HG03521 (cell line): ENCODE data around the gene ICE2.

Source experiments
- ATAC-seq: cut with Tn5 transposase; IDR thresholded peaks from one replicate; pipeline ENCODE4 v1.9.1; 2021; ENCODE audit warnings: mild to moderate bottlenecking, moderate library complexity; ENCODE audit not compliant: unreplicated experiment

Gene ICE2

DNA sequence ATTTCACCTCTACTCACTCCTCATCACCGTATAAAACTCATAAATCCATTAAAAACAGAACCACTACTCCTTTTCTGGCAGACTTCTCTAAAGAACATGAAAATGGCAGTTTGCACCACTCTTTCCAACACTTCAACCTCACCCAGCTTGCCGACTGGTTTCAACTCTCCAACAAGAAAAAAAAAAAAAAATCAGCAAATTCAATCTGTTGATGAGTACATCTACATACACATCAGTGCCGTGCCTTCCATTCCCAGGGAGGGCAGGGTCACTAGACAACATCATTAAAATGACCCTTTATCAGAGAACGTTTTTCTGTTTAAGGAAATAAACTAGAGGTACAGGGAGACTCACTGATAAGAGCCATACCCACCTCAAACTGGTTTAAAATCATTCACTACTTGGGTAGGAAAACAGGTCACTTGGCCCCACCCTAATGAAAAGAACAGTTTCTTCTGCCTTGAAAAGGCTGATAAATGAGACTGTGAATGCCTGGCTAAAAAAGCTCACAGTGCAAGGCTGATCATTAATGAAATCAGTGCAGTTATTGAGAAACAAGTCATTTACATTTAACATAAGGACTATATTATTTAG lies 87.1 kb downstream of the ICE2 start:
- no peak for ATAC-seq

DNA sequence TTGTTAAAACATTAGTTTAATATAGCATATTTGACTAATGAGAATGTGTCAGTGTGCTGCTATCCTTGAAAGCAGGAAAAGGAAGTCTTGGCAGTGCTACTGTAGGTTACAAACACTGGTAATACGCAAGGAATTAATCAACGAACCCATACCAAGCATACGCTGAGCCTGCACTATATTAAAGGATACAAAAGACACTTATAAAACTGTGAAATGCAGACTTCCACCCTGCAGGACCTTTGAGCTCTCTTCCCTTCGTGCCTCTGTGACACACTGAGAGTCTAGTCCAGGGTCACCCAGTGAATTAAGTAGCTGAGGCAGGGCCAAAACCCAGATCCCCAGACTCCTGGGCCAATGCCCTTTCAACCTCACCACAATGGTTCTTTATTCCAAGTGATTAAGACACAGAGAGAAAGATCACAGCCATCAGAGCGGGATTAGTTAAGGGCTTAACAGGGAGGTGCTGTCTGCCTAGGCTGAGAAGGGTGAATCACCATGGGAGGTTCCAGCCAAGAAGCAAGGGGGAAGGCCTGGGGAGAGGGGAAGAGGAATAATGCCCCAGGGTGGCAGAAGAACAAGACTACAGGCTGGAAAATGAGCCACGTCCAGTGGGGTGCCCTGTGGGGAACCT lies 88.0 kb downstream of the ICE2 start:
- ATAC-seq, result no peak

DNA sequence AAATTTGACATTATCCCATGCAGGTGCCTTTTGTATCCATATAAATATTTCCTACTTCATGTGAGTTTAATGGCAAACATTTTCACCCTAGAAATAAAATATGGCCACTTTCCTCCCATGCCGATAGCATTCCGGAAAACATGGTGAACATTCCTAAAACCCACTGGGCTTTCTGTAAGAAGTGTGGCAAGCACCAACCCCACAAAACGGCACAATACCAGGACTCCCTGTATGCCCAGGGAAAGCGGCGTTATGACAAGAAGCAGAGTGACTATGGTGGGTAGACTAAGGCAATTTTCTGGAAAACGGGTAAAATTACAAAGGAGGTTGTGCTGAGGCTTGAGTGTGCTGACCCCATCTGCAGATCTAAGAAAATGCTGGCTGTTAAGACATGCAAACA lies 88.7 kb downstream of the ICE2 start:
- ATAC-seq, result no peak

DNA sequence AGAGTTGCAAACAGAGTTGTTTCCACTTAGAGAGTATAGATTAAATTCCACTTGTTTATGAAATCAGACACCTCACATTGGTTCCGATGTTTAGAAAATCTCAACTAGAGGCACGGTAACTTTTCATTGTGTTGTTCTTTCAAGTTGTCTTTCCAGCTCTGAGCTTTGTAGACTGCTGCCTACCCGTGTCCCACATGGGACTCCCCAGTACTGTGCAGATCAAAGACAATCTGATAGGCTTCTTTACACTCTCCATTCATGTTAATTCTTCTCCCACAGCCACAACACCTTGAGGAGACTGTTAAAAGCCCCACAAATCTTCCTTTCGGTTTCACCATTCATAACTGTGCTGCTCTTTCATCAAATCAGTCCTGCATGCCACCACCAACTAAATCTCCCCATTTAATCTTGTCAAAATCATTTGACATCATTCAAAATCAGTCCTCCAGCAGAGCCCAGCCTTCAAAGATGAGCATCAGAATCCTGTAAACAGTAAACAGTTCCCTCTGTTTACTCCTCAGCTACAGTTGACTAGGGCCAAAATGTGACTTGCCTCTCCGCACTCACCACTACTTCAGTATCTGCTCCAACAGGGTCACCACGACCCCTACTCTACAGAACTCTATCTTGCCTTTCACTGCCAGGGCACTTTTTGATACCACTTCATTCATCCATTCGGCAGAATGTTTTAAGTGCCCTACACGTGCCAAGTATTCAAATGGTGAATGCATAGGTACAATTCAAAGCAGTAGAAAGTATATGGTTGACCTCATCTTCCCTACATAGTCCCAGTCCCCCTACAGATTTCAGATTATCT lies 89.5 kb downstream of the ICE2 start:
- no peak for ATAC-seq

DNA sequence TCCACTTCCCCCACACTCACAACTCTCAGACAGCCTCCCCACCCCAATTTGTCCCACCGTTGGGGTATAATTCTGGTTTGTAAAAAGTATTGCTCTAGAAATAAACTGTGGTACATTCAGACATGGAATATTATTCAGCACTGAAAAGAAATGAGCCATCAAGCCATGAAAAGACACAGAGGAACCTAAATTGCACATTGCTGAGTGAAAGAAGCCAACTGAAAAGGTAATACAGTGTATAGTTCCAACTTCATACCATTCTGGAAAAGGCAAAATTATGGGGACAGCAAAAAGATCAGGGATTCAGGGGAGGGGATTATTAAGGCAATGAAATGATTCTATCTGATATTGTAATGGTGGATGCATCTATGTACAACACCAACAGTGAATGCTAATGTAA lies 91.6 kb downstream of the ICE2 start:
- ATAC-seq, result no peak

DNA sequence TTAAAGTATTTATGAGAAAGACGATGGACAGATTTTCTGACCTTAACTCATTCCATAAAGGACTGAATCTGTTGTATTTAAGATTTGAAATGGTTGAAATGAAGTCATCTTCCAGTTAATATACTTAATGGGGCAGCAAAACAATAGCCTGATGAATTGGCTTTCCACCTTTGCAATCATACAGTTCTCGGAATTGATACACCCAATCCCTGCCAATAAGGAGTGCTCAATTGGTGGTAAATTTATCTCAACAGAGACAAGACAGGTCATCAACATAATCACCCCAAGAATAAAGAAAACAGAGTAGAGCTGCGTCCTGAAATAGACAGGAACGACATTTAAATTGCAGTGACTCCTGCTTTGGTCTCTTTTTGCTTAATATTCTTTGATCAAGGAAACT lies 92.3 kb downstream of the ICE2 start:
- ATAC-seq, result no peak

DNA sequence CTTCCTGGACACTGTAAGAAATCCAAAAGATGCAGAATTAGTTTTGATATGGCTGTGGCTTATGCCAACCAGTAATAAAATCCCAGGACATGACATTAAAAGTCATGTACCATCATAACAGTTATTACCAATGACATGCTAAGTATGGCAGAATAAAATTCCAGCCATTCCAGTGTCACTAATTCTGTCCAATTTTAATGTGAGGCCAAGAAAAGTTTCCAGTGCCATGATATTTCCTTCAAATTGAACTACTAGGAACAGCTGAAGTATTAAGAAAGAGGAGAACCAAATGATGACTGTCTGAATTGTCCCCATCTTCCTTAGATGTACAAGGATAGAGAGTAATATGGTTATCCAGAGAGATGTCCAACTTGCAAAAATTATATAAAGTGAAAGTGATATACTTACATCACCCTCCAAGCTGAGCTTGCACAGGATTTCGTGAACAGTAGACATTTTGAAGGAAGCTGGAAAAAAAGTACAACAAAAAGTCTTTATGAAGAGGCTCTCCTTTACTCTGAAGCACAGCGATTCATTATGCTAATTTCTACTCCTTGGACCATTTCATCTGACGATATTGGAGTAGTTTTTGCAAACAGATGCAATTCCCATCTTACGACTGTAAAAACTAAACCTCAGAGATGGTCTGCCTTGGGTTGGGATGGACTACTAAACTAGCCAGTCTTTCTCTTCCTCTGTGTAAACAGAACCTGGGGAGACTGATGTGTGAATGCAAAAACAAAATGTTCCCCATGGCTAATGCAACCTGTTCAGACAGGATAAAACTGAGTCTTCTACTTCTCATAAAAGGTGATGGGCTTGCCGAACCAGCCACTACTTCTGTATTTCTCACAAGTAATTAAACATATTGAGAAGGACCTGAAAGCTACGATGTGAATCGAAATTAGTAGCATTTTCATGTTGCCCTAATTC lies 93.1 kb downstream of the ICE2 start:
- no peak for ATAC-seq

DNA sequence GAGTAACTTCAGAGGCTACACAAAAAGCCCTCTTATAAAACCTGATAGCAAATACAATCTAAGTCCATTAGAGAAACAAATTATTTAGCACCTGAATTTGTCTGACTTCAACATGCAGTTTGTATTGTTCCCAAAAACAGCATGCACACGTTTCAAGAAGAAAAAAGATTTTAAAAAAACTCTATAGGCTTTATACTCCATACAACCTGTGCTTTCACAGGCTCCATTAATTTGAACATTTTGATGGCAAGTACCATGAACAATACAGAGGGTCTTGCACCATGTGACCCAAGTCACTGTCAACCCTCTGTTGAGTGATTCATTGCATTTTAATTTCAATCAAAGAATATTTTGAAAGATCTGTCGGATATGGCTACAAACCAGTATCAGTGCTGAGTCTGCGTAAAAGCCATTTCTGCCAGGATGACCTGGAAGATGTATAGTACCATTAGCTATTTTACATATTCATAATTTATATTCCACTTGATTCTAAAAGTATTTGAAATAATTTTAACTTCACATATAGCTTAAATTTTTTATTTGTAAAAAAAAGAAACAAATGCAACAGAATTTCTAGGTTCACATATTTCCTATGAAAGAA lies 94.3 kb downstream of the ICE2 start:
- ATAC-seq, result no peak

DNA sequence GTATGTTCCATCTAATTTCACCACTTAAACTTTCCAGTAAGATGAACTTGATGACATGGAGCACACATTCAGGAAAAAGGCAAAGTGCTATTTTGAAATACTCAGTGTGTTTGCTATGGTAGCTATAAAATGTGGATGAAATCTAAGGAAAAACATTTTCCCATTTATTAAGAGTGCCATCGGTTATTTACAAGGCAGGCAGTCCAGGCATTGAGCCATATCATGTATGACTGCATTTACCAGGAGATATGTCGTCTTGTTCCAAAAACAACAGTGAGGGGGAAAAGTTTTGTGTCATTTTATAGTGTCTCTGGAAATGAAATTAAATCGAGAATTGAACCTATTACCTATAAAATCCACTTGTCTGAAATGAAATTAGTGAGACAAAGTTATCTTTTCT lies 94.9 kb downstream of the ICE2 start:
- ATAC-seq, result no peak

DNA sequence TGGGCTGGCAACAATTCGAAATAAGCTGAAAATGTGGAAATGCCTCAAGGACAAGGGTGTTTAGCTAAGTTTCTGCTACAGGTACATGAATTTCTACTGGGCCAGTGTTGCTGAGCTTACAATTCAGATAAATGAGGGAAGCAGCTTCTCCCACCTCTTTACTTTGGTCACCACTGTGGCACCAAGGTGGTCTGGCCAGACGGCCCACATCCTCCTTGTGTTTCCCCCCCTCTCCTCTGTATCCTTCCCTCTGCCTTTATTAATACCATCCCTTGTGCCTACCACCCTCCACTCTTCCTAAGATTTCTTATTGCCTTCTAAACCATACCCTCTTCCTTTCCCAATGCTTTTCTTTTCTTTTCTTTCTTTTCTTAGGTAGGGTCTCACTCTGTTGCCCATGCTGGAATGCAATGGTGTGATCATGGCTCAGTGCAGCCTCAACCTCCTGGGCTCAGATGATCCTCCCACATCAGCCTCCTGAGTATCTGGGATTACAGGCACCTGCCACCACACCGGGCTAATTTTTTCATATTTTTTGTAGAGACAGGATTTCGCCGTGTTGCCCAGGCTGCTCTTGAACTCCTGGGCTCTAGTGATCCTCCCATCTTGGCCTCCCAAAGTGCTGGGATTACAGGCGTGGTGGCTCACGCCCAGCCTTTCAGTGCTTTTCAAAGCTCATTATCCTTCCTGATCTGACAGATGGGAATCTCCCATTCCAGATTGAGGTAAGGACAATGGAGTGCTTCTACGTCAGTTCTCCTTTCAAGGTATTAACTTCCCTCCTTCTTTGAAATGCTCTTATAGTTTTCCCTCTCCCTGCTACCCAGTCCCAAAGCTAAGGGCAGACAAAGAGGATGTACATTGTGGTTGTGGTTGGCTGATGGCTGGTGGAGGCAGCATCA lies 95.9 kb downstream of the ICE2 start:
- no peak for ATAC-seq

DNA sequence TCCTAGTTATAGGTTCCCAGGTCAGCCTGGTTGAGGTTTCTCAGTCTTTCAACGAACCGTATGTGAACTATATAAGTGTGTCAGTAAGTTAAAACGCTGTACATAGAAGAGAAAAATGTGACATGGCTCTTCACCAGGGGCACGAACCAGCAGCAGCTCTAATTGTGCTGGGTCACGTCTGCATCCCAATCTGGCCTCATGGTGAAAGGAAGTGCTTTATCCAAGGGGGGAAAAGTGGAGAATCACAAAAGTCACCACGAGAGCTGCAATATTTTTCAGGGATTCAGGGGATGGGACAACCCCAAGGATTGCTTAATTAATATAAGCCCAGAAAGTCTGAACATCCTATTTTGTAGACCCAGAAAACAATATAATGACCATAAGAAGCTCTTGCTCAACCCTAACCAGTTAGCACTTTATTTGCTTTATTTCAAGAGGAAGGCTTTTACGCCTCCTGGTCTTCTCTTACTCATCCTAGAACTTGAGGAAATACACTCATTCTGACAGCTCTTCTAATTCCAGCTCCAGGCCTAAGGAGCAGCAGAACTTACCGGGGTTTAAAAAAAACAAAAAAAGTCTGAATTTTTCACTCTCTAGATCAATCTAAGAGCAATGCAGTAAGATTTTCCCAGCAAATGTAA lies 97.7 kb downstream of the ICE2 start:
- no peak for ATAC-seq

DNA sequence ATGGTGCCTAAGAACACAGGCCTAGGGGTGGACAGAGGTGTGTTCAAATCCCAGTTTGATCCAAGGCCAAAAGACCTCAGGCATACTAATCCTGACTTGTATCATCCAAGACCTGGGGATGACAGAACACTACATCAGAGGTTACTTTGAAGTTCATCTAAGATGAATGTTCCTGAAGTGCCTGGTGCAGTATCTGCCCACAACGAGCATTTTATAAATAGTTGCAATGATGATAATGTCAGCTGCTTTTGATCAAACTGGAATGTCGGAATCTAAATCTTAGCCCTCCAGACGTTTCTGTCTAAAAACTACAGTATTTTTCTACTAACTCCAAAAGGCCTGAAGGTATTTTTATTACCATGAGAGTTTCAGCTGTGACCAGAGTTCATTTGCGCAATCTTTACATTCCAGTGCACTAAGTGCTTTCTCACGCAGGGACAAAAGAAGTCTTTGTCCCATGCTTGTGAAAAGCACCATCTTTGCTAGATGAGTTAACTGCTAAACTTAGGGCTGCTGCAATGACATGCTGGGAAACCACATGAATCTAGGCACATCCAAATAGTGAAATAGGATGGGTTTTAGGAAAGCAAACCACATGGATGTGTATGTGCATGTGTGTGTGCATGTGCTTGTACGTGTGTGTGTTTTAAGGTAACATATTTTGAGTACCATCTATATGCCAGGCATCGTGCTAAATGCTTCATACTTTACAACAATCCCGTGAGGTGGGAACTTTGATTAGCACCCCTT lies 99.2 kb downstream of the ICE2 start:
- no peak for ATAC-seq

DNA sequence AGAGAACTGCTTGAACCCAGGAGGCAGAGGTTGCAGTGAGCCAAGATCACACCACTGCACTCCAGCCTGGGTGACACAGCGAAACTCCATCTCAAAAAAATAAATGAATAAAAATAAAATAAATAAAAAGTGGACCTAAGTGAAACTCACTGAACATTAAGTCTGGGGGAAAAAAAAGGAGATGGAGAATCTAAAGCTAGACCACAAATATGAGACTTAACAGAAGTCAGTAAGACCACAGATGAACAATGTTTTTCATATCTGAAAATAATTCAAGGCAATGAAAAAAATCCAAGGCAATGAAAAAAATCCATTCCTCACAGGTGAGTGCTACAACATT lies 99.8 kb downstream of the ICE2 start:
- no peak for ATAC-seq

DNA sequence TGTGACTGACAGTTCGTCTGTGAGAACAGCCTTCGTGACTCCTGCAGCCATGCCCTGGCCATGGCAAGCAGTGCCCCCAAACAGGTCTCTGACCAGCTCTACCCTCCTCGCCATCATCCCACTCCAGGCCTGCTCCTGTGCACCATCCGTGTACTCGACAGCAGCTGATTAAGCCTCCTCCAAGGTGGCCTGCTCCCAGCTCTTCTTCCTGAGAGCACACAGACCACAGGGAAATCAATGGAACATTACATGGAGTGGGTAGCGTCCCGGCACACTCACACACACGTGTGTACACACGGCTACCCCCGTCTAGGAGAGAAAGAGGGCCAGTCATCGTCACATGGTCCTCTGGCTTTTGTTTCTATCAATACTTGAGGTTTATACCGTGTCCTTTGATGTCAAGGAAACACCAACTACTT lies 102.3 kb downstream of the ICE2 start:
- no peak for ATAC-seq

DNA sequence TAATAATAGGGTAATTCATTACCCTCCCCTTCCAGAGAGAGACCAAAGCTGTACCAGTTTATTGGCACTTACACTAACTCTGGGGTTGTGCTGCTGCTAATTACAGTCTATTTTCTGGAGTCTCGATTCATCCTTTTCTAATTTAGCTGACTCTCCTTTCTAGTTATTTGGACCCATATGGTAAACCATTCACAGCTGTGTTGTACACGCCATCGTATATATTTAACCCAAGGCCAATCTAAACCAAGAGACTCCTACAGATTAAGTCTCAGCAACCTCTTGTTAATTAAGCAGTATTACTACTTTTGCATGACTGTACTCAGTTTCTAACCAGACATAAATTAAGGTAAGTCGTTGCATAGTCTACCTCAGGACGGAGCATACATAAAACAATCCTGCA lies 103.6 kb downstream of the ICE2 start:
- no peak for ATAC-seq

DNA sequence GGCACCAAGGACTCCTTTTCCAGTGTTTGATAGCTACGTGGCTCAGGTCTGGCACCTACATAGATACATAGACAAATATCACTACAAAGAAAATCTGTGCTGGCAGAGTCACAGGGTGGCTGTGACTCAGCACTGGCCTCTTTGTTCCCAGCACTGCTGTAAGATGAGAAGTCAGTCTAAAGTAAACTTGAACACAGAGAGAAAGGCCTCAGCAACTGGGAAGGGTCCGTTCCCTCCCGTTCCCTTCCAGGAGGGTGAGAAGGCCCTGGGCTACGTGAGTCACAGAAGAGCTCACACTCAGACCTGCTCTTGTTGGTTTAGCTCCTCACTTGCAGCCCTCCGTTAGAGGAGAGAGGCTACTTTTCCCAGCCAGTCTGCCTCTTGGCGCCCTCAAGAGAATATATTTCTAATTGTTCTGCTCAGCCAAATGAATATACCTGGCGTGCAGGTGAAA lies 104.3 kb downstream of the ICE2 start:
- ATAC-seq, result no peak

DNA sequence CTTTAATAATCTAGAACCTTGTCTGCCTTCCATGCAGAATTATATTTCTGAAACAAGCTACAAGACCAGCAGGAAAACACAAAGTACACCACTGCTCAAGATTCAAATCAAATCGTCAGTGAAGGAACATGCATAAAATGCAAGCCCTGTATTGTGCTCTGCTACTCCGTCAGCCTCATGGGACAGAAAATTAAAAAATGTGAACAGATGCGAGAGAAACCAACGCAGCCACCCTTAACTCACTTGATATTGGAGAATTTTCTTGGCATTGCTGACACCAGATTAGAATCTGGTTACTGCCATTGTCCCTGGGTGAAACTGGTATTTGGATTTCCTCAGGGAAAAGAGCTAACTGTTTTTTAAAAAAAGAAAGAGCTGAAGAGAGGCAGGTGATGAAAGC lies 104.7 kb downstream of the ICE2 start:
- no peak for ATAC-seq

DNA sequence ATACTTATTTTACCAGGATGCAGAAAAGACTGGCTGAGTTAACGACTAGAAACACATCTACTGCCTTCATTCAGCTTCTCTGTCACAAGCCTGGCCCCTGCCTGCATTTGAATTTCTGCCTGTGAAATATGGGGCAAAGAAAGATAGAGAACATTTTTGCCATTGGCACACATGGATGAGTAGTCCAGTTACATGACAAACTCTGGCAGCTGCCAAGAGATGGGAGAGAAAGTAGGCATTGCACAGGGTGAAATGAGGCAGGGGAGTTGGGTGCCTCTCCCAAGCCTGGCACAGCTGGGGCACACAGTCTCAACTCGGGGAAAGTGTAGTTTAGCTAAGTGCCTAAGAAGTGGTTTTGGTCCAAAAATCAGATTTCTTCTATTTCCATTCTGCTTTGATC lies 105.2 kb downstream of the ICE2 start:
- ATAC-seq, result no peak

DNA sequence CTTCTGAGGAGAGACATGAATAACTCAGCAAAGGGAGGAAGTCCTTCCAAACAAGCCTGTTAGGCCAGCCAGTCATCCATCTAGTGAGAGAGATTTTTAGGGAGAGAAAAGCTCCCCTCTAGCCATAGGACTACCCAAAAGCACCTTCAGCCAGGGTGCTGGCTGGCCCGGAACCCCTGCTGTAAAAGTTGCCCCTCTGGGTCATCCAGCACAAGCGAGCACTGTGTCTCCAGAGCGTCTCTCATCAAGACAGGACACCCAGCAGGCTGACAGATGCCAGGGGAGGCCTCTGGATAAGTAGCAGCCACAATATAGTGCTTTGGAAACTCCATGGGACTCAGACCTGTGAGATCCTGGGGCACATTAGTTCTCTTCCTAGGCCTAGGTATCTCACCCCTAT lies 105.6 kb downstream of the ICE2 start:
- ATAC-seq, result no peak
